Measurements from ENCODE around the gene AOPEP. TPM values are rescaled to one million over a fixed set of nuclear protein-coding genes. Genes with fewer than 3 reads are reported as not detected.

Gene AOPEP
- polyA plus RNA-seq, 4 donors = 23.5 to 54.6 (median 50.4) TPM

DNA sequence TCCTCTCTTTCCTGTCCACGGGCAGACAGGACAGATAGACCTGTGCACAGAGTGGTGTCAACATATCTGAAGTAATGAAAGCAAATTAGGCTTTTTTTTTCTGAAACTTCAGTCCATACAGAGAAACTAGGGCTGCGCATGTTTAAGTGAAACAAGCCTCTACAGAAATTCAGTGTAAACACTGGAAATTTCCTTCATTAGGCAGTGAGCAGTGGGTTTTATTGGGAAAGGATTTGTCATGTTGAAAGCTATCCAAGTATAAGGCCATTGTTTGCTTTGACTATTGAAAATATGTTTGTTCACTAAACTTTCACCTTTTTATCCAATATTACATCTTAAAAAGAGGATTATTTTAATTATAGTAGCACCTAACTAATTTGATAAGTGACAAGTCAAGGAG is 161.2 kb downstream of the AOPEP start:
- no peak for DNase-seq (ENCODE audit: low read depth in 4 of 4, low spot score in 3 of 4)

- no peak for DNase-seq (ENCODE audit: low read depth in 4 of 4, low spot score in 3 of 4)
Observed at GRCh38 chr9:94888775-94889174, 162.3 kb downstream of the AOPEP start.

DNA sequence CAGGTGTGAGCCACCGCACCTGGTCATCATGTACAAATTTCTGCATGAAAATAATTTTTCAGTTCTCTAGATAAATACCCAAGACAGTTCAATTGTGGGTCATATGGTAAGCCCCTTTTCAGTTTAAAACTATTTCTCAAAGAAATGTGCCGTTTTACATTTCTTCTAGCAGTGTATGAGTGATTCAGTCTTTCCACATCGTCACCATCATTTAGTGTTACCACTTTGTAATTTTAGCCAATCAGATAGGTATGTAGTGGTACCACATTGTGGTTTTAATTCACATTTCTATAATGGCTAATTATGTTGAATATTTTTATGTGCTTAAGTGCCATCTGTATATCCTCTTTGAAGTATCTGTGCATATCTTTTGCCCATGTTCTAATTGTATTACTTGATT is 163.1 kb downstream of the AOPEP start:
- no peak for DNase-seq (ENCODE audit: low read depth in 4 of 4, low spot score in 3 of 4)

- DNase-seq (ENCODE audit: low read depth in 4 of 4, low spot score in 3 of 4) = no peak
Observed at GRCh38 chr9:94891183-94891582, 164.7 kb downstream of the AOPEP start.

DNA sequence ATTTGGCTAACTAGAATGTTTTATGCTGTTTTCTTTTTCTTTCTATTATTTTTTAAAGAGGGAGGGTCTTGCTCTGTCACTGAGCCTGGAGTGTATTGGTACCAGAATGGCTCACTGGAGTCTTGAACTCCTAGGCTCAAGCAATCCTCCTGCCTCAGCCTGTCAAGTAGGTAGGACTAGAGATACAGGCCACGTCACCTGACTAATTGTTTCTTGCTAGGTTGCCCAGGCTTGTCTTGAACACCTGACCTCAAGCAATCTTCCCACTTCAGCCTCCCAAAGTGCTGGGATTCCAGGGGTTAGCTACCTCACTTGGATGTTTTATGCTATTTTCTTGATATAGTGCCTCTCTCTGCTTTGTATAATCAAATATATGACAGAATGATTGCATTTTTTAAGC is 166.2 kb downstream of the AOPEP start:
- DNase-seq (ENCODE audit: low read depth in 4 of 4, low spot score in 3 of 4) = no peak

DNA sequence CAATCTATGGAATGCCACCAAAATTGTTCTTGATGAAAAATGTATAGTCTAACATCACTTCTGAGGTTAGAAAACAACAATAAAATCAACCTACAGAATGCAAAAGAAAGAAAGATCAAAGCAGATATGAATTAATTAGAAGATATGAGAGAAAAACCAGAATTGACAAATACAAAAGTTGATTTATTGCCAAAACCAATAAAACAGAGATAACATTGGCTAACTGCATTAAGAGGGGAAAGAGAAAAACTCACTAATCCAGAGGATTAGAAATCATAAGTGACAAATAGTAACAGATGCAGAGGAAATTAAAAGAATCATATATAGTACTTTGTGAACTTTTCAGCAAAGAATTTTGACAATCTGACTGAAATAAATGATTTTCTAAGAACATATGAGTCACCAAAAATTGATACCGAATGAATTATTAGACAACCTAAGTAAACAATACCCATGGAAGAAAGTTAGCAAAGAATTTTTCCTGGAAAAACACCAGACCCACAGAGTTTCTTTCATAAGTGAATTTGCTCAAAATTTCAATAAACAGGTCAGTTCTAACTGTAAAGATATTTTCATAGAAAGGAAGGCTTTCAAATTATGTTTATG is 167.7 kb downstream of the AOPEP start:
- DNase-seq (ENCODE audit: low read depth in 4 of 4, low spot score in 3 of 4) = no peak

DNA sequence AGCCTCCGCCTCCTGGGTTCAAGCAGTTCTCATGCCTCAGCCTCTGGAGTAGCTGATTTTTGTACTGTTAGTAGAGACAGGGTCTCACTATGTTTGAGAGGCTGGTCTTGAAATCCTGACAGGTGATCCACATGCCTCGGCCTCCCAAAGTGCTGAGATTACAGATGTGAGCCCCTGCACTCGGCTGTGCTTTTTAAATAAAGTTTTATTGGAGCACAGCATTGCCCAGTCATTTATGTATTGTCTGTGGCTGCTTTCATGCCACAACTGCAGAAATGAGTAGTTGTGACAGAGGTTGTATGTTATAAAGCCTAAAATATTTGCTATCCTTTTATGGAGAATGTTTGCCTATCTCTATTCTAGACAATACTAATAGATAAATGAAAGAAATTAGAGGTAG is 169.2 kb downstream of the AOPEP start:
- no peak for DNase-seq (ENCODE audit: low read depth in 4 of 4, low spot score in 3 of 4)

GRCh38 chr9:94896512-94896911 is 170.0 kb downstream of the AOPEP start:
- DNase-seq (ENCODE audit: low read depth in 4 of 4, low spot score in 3 of 4) = no peak

DNA sequence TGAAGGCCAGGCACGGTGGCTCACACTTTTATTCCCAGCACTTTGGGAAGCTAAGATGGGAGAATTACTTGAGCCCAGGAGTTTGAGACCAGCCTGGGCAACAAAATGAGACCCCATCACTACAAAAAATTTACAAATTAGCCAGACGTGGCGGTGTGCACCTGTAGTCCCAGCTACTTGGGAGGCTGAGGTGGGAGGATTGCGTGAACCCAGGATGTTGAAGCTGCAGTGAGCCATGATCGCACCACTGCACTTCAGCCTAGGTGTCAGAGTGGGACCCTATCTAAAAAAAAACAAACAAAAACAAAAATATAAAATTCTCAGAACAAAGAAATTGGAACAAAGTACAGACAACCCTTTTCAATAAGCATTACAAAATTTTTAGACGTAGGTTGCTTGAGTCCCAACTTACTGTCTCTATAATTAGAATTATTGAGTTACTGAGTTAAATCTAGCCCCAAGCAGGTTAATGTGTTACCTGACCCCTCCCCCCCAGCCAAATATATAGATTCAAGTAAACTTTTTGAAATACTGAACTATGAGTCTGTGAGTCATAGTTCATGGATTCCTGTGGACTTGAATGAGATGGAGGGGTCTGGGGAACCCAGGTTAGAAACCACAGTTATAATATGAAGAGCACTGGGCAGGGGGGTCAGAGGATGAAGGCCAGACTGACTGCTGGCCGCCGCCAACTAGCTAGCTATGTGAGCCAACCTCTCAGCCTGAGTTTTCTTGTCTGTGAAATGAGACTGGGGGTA is 173.1 kb downstream of the AOPEP start:
- no peak for DNase-seq (ENCODE audit: low read depth in 4 of 4, low spot score in 3 of 4)

GRCh38 chr9:94900222-94901018 is 173.9 kb downstream of the AOPEP start:
- no peak for DNase-seq (ENCODE audit: low read depth in 4 of 4, low spot score in 3 of 4)

GRCh38 chr9:94901019-94901363 is 174.5 kb downstream of the AOPEP start:
- no peak for DNase-seq (ENCODE audit: low read depth in 4 of 4, low spot score in 3 of 4)

DNA sequence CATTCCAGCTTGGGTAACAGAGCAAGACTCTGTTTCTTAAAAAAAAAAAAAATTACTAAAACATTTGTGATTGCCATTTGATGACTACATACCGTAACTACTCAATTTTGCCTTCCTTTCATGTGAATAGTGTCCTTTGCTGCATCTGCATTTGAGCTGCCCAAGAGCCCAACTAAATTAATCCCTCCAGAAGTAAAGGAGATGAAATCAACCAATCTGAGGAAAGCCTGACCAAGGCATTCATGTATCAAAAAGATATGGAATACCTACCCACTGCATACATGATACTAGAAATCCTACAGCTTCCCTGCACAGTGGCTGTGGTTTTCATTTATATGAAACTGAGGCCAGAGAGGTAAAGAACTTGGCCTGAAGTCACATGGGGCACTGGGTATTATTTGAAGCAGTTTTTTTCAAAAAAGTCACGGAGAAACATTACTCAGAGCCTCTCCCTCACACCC is 177.5 kb downstream of the AOPEP start:
- no peak for DNase-seq (ENCODE audit: low read depth in 4 of 4, low spot score in 3 of 4)

- no peak for DNase-seq (ENCODE audit: low read depth in 4 of 4, low spot score in 3 of 4)
Observed at GRCh38 chr9:94904806-94905205, 178.3 kb downstream of the AOPEP start.

GRCh38 chr9:94905606-94906005 is 179.1 kb downstream of the AOPEP start:
- no peak for DNase-seq (ENCODE audit: low read depth in 4 of 4, low spot score in 3 of 4)

DNA sequence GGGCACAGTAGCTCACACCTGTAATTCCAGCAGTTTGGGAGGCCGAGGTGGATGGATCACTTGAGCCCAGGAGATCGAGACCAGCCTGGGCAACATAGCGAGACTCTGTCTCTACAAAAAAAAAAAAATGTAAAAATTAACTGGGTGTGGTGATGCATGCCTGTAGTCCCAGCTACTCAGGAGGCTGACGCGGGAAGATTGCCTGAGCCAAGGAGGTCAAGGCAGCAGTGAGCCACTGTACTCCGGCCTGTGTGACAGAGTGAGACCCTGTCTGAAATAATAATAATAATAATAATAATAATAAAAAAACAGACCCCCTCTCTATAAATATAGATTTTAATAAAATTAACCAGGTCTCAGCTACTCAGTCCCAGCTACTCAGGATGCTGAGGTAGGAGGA is 179.7 kb downstream of the AOPEP start:
- DNase-seq (ENCODE audit: low read depth in 4 of 4, low spot score in 3 of 4) = no peak

- no peak for DNase-seq (ENCODE audit: low read depth in 4 of 4, low spot score in 3 of 4)
Observed at GRCh38 chr9:94906713-94907112, 180.2 kb downstream of the AOPEP start.

DNA sequence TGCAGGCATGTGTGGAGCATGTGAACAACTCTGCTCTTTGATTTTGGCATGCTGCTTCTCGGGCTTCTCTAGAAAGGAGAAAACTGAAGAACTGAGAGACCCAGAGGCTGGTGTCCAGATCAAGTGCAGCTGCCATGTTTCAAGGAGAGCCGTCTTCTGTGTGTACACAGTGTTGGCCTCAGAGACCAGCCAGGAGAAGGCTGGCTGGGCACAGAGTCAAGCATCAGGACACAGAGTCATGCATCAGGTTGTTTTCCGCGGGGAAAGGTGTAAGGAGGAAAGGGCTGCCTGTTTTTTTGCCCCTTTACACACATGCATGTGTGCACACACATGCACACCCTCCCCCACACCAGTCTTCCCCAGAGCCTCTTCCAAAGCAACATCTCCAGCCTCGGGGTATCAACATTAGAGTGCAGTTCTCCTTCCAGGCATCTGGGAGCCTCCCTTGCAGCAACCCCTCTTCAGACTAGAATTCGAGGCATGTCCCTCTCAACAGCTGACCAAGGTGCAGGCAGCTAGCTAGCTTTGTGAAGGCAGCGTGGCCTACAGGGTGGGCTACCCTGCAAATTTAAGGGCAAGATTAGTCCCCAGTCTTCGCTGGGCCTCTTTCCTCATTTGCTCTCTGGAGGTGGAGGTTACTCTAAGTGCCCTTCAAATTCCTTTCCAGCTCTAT is 180.9 kb downstream of the AOPEP start:
- DNase-seq (ENCODE audit: low read depth in 4 of 4, low spot score in 3 of 4) = no peak

DNA sequence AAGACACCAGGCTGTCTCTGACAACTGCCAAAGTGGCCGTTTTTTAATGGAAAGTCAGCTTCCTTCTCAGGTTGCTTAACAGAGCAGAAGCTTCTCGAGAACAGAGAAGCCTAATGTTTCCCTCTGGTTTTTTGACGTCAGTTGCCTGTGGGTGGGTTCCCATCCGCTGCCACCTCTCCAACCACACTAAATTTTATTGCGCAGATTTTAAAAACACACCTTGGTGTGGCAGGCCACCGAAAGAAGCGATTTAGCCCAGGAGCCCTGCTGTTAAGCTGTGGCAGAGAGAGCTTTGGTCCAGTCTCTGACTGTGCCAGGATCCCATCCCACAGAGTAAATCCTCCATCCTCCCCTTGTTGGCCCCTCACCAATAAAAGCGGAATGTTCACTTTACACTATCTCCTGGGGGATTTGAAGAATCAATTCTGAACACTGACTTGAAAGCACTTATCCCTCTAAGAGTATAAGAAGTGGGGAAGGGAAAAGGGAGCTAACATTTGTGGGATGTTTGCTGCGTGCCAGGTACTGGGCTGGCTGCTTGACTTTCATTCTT is 181.6 kb downstream of the AOPEP start:
- no peak for DNase-seq (ENCODE audit: low read depth in 4 of 4, low spot score in 3 of 4)

- no peak for DNase-seq (ENCODE audit: low read depth in 4 of 4, low spot score in 3 of 4)
Observed at GRCh38 chr9:94908583-94909249, 182.2 kb downstream of the AOPEP start.

- no peak for DNase-seq (ENCODE audit: low read depth in 4 of 4, low spot score in 3 of 4)
Observed at GRCh38 chr9:94909250-94909894, 182.9 kb downstream of the AOPEP start.

Data from left renal pelvis (tissue), 4 donors.